ENCODE measurements around the gene POR.

POR gene

DNA sequence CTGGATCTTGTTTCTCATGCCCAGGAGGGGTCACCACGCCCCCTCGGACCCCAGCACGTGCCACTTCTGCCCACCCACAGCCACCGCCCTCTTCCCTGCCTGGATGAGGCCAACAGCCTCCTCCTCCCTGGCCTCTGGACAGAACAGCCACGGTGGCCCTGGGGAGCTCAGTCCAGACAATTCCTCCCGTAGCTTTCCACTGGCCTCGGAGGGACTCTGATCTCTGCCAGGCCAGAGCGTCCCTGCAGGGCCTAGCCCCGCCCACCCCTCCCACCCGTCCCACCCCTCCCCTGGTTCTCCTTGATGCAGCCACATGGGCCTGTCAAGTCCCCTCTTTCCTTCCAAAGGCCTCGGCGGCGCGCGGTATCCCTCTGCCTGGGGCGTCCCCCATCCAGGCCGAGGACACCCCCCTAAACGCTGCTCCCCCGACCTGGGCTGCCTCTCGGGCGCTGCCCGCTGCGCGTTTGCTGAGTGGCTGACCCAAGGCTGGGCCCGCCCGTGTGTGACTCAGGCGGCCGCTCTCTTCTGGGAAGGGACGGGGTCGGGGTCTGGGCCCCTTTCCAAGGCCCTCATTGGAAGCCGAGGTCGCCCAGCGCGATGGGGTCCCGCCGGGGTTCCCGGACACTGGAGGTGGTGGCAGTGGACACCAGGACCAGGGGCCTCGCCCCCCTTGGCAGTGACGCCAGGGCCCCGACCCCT is 78.9 kb downstream of the POR start:
- no peak for TF ChIP-seq POLR2A (IDR thresholded peaks at IDR 0.05; ENCODE audit: extremely low read depth, insufficient read length)
- TF ChIP-seq, protein P1, sequence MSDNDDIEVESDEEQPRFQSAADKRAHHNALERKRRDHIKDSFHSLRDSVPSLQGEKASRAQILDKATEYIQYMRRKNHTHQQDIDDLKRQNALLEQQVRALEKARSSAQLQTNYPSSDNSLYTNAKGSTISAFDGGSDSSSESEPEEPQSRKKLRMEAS (IDR thresholded peaks at IDR 0.05; ENCODE audit: low read depth, low read length), result no peak
- no peak for TF ChIP-seq MYC (IDR thresholded peaks at IDR 0.05; ENCODE audit: low read depth, low read length)
- TF ChIP-seq, protein P2, sequence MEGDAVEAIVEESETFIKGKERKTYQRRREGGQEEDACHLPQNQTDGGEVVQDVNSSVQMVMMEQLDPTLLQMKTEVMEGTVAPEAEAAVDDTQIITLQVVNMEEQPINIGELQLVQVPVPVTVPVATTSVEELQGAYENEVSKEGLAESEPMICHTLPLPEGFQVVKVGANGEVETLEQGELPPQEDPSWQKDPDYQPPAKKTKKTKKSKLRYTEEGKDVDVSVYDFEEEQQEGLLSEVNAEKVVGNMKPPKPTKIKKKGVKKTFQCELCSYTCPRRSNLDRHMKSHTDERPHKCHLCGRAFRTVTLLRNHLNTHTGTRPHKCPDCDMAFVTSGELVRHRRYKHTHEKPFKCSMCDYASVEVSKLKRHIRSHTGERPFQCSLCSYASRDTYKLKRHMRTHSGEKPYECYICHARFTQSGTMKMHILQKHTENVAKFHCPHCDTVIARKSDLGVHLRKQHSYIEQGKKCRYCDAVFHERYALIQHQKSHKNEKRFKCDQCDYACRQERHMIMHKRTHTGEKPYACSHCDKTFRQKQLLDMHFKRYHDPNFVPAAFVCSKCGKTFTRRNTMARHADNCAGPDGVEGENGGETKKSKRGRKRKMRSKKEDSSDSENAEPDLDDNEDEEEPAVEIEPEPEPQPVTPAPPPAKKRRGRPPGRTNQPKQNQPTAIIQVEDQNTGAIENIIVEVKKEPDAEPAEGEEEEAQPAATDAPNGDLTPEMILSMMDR (IDR thresholded peaks at IDR 0.05; ENCODE audit: low read depth, low read length), result no peak
- peak; percentile 64 for DNase-seq (ENCODE audit: low read depth)

DNA sequence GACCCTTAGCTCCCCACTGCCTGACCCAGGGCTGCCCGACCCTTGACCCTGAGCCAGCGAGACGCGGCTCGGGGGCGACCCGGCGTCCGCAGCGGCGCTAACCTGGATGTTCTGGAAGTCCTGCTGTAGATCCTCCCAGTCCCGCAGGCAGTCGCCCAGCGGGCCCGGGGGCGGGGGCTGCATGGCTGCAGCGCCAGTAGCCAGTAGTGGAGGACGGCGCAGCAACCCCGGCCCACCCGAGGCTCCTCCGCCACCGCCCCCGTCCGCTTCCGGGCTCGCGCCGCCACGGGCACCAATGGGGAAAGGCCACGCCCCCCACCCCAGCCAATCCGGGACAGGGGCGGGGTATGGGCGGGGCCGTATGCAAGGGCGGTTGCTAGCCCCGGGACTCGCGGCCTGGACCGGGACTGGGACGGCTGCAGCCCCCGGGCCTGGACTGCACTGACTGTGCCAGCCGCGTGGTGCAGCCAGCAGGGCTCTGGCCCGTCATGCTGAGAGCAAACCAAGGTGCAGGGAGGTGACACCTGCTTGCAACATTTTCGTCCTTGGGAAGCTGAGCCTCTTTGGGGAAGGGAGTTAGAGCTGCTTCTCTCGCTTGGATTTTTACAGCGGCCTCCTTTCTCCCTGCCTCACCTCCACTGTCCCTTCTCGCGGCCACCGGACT is 79.6 kb downstream of the POR start, which contains the start of gene TMEM120A:
TMEM120A (minus strand) TSS at position 208 of the 664 bp plus-strand sequence; CDS start at position 183, 25 bp downstream.
- TF ChIP-seq MYC (IDR thresholded peaks at IDR 0.05; ENCODE audit: low read depth, low read length), result peak; percentile 73
- TF ChIP-seq, protein P2 (IDR thresholded peaks at IDR 0.05; ENCODE audit: low read depth, low read length), result no peak
- peak; percentile 94 for TF ChIP-seq POLR2A (IDR thresholded peaks at IDR 0.05; ENCODE audit: extremely low read depth, insufficient read length)
- TF ChIP-seq, protein P1 (IDR thresholded peaks at IDR 0.05; ENCODE audit: low read depth, low read length), result peak; percentile 55
- H3K4me3 ChIP-seq (ENCODE audit: low read depth, low read length), result peak within 1 kb of the TSS; percentile 65
- peak; percentile 97 for DNase-seq (ENCODE audit: low read depth)

More for the DNA sequence above, 78.9 kb downstream of the POR start:
- H3K4me3 ChIP-seq (ENCODE audit: low read depth, low read length), result peak overlapping the region; percentile 65

DNA sequence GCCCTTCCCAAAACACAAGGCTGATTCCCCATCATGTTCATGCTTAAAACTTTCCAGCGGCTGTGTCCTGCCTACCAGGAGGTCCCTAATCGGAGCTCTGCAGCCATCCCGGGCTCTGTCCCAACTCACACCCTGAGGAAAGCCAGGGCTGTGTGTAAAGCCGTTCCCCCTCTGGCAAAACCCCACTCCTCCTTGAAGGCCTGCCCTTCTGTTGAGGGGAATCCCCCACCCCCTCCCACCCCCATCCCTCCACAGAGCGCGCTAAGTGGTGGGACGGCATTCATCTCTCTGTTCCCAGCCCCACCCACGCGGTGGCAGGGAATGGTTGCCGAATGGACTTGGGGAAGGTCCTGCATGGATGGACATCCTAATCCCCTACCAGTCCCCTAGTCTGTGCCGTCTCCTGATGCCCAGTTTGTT is 80.1 kb downstream of the POR start:
- H3K4me3 ChIP-seq (ENCODE audit: low read depth, low read length), result peak overlapping the region; percentile 51
- no peak for TF ChIP-seq MYC (IDR thresholded peaks at IDR 0.05; ENCODE audit: low read depth, low read length)
- TF ChIP-seq, protein P2 (IDR thresholded peaks at IDR 0.05; ENCODE audit: low read depth, low read length), result no peak
- no peak for TF ChIP-seq POLR2A (IDR thresholded peaks at IDR 0.05; ENCODE audit: extremely low read depth, insufficient read length)
- TF ChIP-seq, protein P1 (IDR thresholded peaks at IDR 0.05; ENCODE audit: low read depth, low read length), result no peak
- no peak for DNase-seq (ENCODE audit: low read depth)

DNA sequence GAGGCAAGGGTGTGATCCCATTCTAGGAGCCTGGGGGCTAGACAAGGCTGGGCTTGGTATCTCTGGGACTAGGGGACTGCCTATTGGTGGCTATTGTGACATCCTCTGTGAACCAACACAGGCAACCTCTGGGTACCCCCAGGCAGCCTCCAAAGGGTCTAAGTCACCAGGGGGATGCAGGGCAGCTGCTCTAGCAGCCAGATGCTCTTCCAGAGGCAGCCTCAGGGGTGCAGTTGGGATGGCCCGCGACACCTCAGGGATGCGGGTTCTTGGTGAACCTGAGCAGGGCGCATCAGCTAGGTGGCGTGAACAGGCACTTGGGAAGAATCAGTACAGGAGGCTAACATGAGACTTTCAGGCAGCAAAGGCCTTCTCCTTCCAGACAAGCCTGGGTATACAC is 81.0 kb downstream of the POR start:
- no peak overlapping the region for H3K4me3 ChIP-seq (ENCODE audit: low read depth, low read length)
- no peak for DNase-seq (ENCODE audit: low read depth)
- no peak for TF ChIP-seq POLR2A (IDR thresholded peaks at IDR 0.05; ENCODE audit: extremely low read depth, insufficient read length)
- no peak for TF ChIP-seq MYC (IDR thresholded peaks at IDR 0.05; ENCODE audit: low read depth, low read length)
- TF ChIP-seq, protein P1 (IDR thresholded peaks at IDR 0.05; ENCODE audit: low read depth, low read length), result no peak
- TF ChIP-seq, protein P2 (IDR thresholded peaks at IDR 0.05; ENCODE audit: low read depth, low read length), result no peak

DNA sequence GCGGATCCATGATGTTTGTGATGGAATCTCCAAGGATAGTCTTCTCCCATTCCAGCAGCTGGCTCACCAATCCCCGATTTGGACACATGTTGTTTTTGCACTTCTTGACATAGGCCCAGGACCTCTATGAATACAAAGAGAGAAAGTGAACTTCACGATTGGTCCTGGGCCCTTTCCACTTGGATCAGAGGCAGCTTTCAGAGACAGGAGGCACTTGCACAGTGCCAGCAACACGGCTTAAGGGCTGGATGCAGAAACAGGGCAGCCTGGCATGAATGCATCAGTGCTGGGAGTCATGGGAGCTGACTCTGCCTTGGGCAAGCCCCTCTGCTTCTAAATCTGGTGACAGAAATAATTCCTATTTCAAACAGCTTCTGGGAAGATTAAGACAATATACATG is 81.5 kb downstream of the POR start:
- DNase-seq (ENCODE audit: low read depth), result no peak
- H3K4me3 ChIP-seq (ENCODE audit: low read depth, low read length), result no peak overlapping the region
- TF ChIP-seq POLR2A (IDR thresholded peaks at IDR 0.05; ENCODE audit: extremely low read depth, insufficient read length), result no peak
- TF ChIP-seq, protein P1 (IDR thresholded peaks at IDR 0.05; ENCODE audit: low read depth, low read length), result no peak
- TF ChIP-seq, protein P2 (IDR thresholded peaks at IDR 0.05; ENCODE audit: low read depth, low read length), result no peak
- TF ChIP-seq MYC (IDR thresholded peaks at IDR 0.05; ENCODE audit: low read depth, low read length), result no peak
